Mesendoderm (in vitro differentiated cells): Measurements from ENCODE around the gene CCDC182.
A peak's percentile ranks its signal among the peaks of the same experiment; 100 is the strongest.

Experiments
- DNase-seq: peaks from one replicate; pipeline ENCODE4 v3.0.0; 2013
- H2AK5ac ChIP-seq: 2 replicates; pipeline ENCODE4 v1.6.1; 2013; ENCODE audit warnings: low read length, inconsistent platforms
- H2BK120ac ChIP-seq: 2 replicates; pipeline ENCODE4 v1.6.1; 2013; ENCODE audit warnings: low read depth, mild to moderate bottlenecking, low read length, moderate library complexity, mixed read lengths
- H2BK15ac ChIP-seq: replicated peaks from 2 replicates; pipeline ENCODE4 v1.6.1; 2013; ENCODE audit warnings: low read depth, mild to moderate bottlenecking, moderate library complexity
- H2BK5ac ChIP-seq: 2 replicates; pipeline ENCODE4 v1.6.1; 2013; ENCODE audit warnings: low read length, inconsistent platforms
- H3K18ac ChIP-seq: 2 replicates; pipeline ENCODE4 v1.6.1; 2013; ENCODE audit warnings: mild to moderate bottlenecking, low read length, mixed read lengths
- H3K23ac ChIP-seq: one replicate; pipeline ENCODE4 v1.6.1; 2013; ENCODE audit warnings: low read length
- H3K27ac ChIP-seq: 2 replicates; pipeline ENCODE4 v1.5.1; 2013; ENCODE audit warnings: low read depth, mild to moderate bottlenecking, inconsistent platforms, low read length, moderate library complexity
- H3K27me3 ChIP-seq: 2 replicates; pipeline ENCODE4 v1.6.1; 2013; ENCODE audit warnings: low read length, control low read depth, mild to moderate bottlenecking, inconsistent platforms; ENCODE audit not compliant: insufficient read depth, poor library complexity
- H3K36me3 ChIP-seq: 2 replicates; pipeline ENCODE4 v1.6.1; 2013; ENCODE audit warnings: low read length, inconsistent platforms; ENCODE audit not compliant: control insufficient read depth, insufficient read depth
- H3K4ac ChIP-seq: one replicate; pipeline ENCODE4 v1.6.1; 2013; ENCODE audit warnings: low read depth, mild to moderate bottlenecking, low read length, moderate library complexity
- H3K4me1 ChIP-seq: 2 replicates; pipeline ENCODE4 v1.6.1; 2013; ENCODE audit warnings: low read depth, low read length, inconsistent platforms; ENCODE audit not compliant: control insufficient read depth
- H3K4me2 ChIP-seq: 2 replicates; pipeline ENCODE4 v1.6.1; 2013; ENCODE audit warnings: low read length
- H3K4me3 ChIP-seq: 2 replicates; pipeline ENCODE4 v1.5.1; 2013; ENCODE audit warnings: mild to moderate bottlenecking, low read length
- H3K56ac ChIP-seq: one replicate; pipeline ENCODE4 v1.6.1; 2013; ENCODE audit warnings: low read length
- H3K79me1 ChIP-seq: 2 replicates; pipeline ENCODE4 v1.6.1; 2013; ENCODE audit warnings: low read length, inconsistent platforms
- H3K79me2 ChIP-seq: 2 replicates; pipeline ENCODE4 v1.6.1; 2013; ENCODE audit warnings: mild to moderate bottlenecking, low read length; ENCODE audit not compliant: control insufficient read depth, insufficient read depth
- H3K9ac ChIP-seq: 2 replicates; pipeline ENCODE4 v1.6.1; 2013; ENCODE audit warnings: low read length, inconsistent platforms
- H4K5ac ChIP-seq: one replicate; pipeline ENCODE4 v1.6.1; 2013; ENCODE audit warnings: low read length
- H4K8ac ChIP-seq: one replicate; pipeline ENCODE4 v1.6.1; 2013; ENCODE audit warnings: low read depth, mild to moderate bottlenecking, control low read depth, low read length, moderate library complexity
- WGBS: extraction: QIAGEN DNeasy Blood & Tissue Kit; methylation state at CpG from one replicate; pipeline ENCODE4 v1.1.7; 2013; ENCODE audit warnings: low lambda C conversion rate, missing lambda C conversion rate; ENCODE audit not compliant: insufficient coverage; ENCODE audit errors: extremely low coverage; 5-methylcytosine and 5-hydroxymethylcytosine counted together

The CCDC182 gene

GRCh38 chr17:57740235-57740528, 4.9 kb downstream of the CCDC182 start:
- H2AK5ac ChIP-seq: no peak overlapping the region
- no CpG with 5 or more reads among the region's 2 CpGs for WGBS
- no peaks in the 10 kb centered on the region for H3K79me1 ChIP-seq
- H2BK5ac ChIP-seq: no peak overlapping the region
- no peak overlapping the region for H3K56ac ChIP-seq
- H3K27me3 ChIP-seq: no peaks in the 10 kb centered on the region
- no peak overlapping the region for H3K27ac ChIP-seq
- H2BK15ac ChIP-seq: no peak overlapping the region
- no peaks in the 10 kb centered on the region for H3K79me2 ChIP-seq
- H3K4me3 ChIP-seq: no peak overlapping the region
- H3K4me1 ChIP-seq: no peaks in the 10 kb centered on the region
- no peak overlapping the region for H3K9ac ChIP-seq
- no peak overlapping the region for H2BK120ac ChIP-seq
- H4K5ac ChIP-seq: no peak overlapping the region
- no peak overlapping the region for H3K4me2 ChIP-seq
- DNase-seq: no peak
- no peak overlapping the region for H3K4ac ChIP-seq
- H3K36me3 ChIP-seq: no peaks in the 10 kb centered on the region
- no peak overlapping the region for H4K8ac ChIP-seq
- H3K23ac ChIP-seq: no peak overlapping the region
- no peak overlapping the region for H3K18ac ChIP-seq

GRCh38 chr17:57739402-57740234, 5.5 kb downstream of the CCDC182 start:
- Histone ChIP-seq H2BK120ac (no peak overlapping the region), H3K79me1 (no peaks in the 10 kb centered on the region), H3K36me3 (no peaks in the 10 kb centered on the region), H3K79me2 (no peaks in the 10 kb centered on the region), H3K27ac (no peak overlapping the region), H3K56ac (no peak overlapping the region), H3K4me3 (no peak overlapping the region), H3K9ac (no peak overlapping the region), H2AK5ac (no peak overlapping the region), H3K23ac (no peak overlapping the region), H2BK15ac (no peak overlapping the region), H3K4me1 (no peaks in the 10 kb centered on the region), H4K5ac (no peak overlapping the region), H4K8ac (no peak overlapping the region), H3K4ac (no peak overlapping the region), H3K27me3 (no peaks in the 10 kb centered on the region), H3K4me2 (no peak overlapping the region), H2BK5ac (no peak overlapping the region), H3K18ac (no peak overlapping the region)
- WGBS: no CpG with 5 or more reads among the region's 1 CpG
- DNase-seq: peak; percentile 58

- H2BK120ac ChIP-seq: no peak overlapping the region
- H4K8ac ChIP-seq: no peak overlapping the region
- no peak overlapping the region for H4K5ac ChIP-seq
- H2BK15ac ChIP-seq: no peak overlapping the region
- H3K27ac ChIP-seq: no peak overlapping the region
- no peaks in the 10 kb centered on the region for H3K79me2 ChIP-seq
- no peak for DNase-seq
- H2AK5ac ChIP-seq: no peak overlapping the region
- H3K27me3 ChIP-seq: no peaks in the 10 kb centered on the region
- H3K9ac ChIP-seq: no peak overlapping the region
- no peak overlapping the region for H3K4me3 ChIP-seq
- no peaks in the 10 kb centered on the region for H3K79me1 ChIP-seq
- H3K36me3 ChIP-seq: no peaks in the 10 kb centered on the region
- H2BK5ac ChIP-seq: no peak overlapping the region
- H3K4ac ChIP-seq: no peak overlapping the region
- WGBS: no CpG with 5 or more reads among the region's 3 CpGs
- H3K4me1 ChIP-seq: no peaks in the 10 kb centered on the region
- no peak overlapping the region for H3K56ac ChIP-seq
- no peak overlapping the region for H3K18ac ChIP-seq
- H3K23ac ChIP-seq: no peak overlapping the region
- no peak overlapping the region for H3K4me2 ChIP-seq
Observed at GRCh38 chr17:57737450-57737849, 7.6 kb downstream of the CCDC182 start.

GRCh38 chr17:57735707-57736106, 9.4 kb downstream of the CCDC182 start:
- no peaks in the 10 kb centered on the region for H3K27me3 ChIP-seq
- H2BK120ac ChIP-seq: no peak overlapping the region
- H3K18ac ChIP-seq: no peak overlapping the region
- H3K23ac ChIP-seq: no peak overlapping the region
- no peak overlapping the region for H2AK5ac ChIP-seq
- no peaks in the 10 kb centered on the region for H3K4me1 ChIP-seq
- no peak overlapping the region for H3K27ac ChIP-seq
- no peak overlapping the region for H3K56ac ChIP-seq
- no CpG with 5 or more reads among the region's 6 CpGs for WGBS
- H3K4me2 ChIP-seq: no peak overlapping the region
- H2BK5ac ChIP-seq: no peak overlapping the region
- no peaks in the 10 kb centered on the region for H3K79me1 ChIP-seq
- no peak overlapping the region for H4K8ac ChIP-seq
- peak; percentile 60 for DNase-seq
- H3K9ac ChIP-seq: no peak overlapping the region
- no peaks in the 10 kb centered on the region for H3K79me2 ChIP-seq
- H3K36me3 ChIP-seq: no peaks in the 10 kb centered on the region
- no peak overlapping the region for H3K4ac ChIP-seq
- H3K4me3 ChIP-seq: no peak overlapping the region
- no peak overlapping the region for H2BK15ac ChIP-seq
- H4K5ac ChIP-seq: no peak overlapping the region

GRCh38 chr17:57735230-57735629, 9.9 kb downstream of the CCDC182 start:
- H4K5ac ChIP-seq: no peak overlapping the region
- no peak overlapping the region for H3K4ac ChIP-seq
- H2BK120ac ChIP-seq: no peak overlapping the region
- H3K4me2 ChIP-seq: no peak overlapping the region
- no peaks in the 10 kb centered on the region for H3K27me3 ChIP-seq
- no peak for DNase-seq
- no peak overlapping the region for H3K56ac ChIP-seq
- H3K79me2 ChIP-seq: no peaks in the 10 kb centered on the region
- WGBS: no CpG with 5 or more reads among the region's 3 CpGs
- H2AK5ac ChIP-seq: no peak overlapping the region
- no peak overlapping the region for H2BK15ac ChIP-seq
- H3K23ac ChIP-seq: no peak overlapping the region
- no peak overlapping the region for H3K27ac ChIP-seq
- no peak overlapping the region for H4K8ac ChIP-seq
- no peaks in the 10 kb centered on the region for H3K79me1 ChIP-seq
- no peak overlapping the region for H2BK5ac ChIP-seq
- no peaks in the 10 kb centered on the region for H3K4me1 ChIP-seq
- no peak overlapping the region for H3K4me3 ChIP-seq
- no peak overlapping the region for H3K9ac ChIP-seq
- no peak overlapping the region for H3K18ac ChIP-seq
- no peaks in the 10 kb centered on the region for H3K36me3 ChIP-seq

- Histone ChIP-seq H2AK5ac (no peak overlapping the region), H3K4me2 (no peak overlapping the region), H3K27ac (no peak overlapping the region), H3K4me1 (no peaks in the 10 kb centered on the region), H2BK15ac (no peak overlapping the region), H3K9ac (no peak overlapping the region), H3K4me3 (no peak overlapping the region), H3K79me2 (no peaks in the 10 kb centered on the region), H3K56ac (no peak overlapping the region), H3K4ac (no peak overlapping the region), H3K18ac (no peak overlapping the region), H3K23ac (no peak overlapping the region), H2BK5ac (no peak overlapping the region), H4K8ac (no peak overlapping the region), H4K5ac (no peak overlapping the region), H3K79me1 (no peaks in the 10 kb centered on the region), H3K27me3 (no peaks in the 10 kb centered on the region), H3K36me3 (no peaks in the 10 kb centered on the region), H2BK120ac (no peak overlapping the region)
- DNase-seq: no peak
- no CpG with 5 or more reads among the region's 2 CpGs for whole genome bisulfite sequencing
Observed at GRCh38 chr17:57733085-57733484, 12.0 kb downstream of the CCDC182 start.
